GM18526 (cell line): ENCODE results near the gene KCNMA1.

Experiments used
- POLR2A ChIP-seq: IDR thresholded peaks from 3 replicates; pipeline ENCODE4 v1.6.1; 2011; ENCODE audit not compliant: insufficient read length; ENCODE audit errors: extremely low read depth

KCNMA1 gene

GRCh38 chr10:77446700-77447099 lies 190.9 kb downstream of the KCNMA1 start:
- no peak for TF ChIP-seq POLR2A

GRCh38 chr10:77445547-77445946 lies 192.1 kb downstream of the KCNMA1 start:
- no peak for TF ChIP-seq POLR2A

GRCh38 chr10:77444041-77444440 lies 193.6 kb downstream of the KCNMA1 start:
- TF ChIP-seq POLR2A, result no peak

GRCh38 chr10:77442699-77443189 lies 194.9 kb downstream of the KCNMA1 start:
- no peak for TF ChIP-seq POLR2A

DNA sequence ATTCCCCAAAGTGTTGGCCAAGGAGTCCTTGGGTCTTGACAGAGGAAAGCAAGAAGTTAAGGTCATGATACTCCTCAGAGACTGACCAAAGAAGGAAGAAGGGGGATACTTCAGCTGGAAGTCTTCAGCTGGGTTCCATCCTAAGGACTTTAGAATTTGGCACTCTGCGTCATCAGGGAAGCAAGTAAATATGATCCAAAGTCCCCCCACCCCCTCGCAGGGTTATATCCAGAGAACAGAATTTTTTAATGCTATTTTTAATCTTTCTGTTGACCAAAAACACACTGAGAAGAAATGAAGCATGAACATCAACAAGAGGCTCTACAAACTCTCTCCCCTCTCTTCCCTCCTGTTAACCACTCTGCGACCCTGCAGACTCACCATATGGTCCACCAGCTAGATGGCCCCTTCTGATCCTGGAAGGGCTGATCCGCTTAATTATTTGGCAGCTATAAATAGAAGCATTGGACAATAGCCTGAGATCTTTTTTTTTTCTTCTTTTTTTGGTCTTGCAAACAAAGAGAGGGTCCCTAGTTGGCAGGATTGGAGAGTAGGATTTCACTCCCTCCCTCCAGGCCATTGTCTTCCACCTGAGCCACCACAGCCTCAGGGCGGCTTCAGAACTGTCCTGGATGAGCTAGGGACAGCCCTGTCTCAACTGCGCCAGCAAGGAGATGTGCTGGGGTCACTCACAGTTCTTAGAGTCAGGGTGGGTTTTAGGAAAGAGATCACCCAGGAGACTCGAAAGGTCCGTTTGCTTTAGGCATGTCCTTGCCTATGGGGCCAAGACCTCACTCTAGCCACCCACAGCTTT lies 196.0 kb downstream of the KCNMA1 start:
- no peak for TF ChIP-seq POLR2A

DNA sequence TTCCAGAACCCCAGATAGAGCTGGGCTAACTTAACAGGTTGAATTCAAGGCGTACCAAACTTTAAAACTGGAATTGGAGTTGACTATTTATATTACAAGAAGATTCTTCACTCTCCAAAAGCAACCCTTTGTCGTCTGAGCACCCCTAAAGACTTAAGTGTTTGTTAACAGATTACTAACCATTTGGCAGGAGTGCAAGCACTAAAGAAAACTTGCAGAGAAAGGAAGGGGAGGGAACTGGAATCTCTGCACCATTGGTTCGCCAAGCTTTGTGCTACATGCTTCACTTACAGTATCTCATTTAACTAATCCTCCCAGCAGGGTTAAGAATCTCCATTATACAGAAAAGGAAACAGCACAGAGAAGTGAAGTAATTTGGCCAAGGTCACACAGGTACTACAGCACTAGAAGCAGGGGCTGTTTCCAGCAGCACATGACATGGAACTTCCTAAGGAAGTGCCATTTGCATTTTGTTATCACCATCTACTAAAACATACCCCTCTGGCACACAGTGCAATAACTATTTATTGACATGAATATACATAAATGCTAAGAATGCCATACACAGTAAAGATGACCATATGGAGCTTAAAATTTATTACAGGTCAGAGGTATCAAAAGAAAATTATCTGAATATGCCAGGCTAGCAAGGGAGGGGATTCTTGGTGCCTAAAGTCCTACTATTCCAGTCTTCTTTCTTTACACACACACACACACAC lies 201.2 kb downstream of the KCNMA1 start:
- no peak for TF ChIP-seq POLR2A

GRCh38 chr10:77433546-77433945 lies 204.1 kb downstream of the KCNMA1 start:
- TF ChIP-seq POLR2A, result no peak

- no peak for TF ChIP-seq POLR2A
Measured at GRCh38 chr10:77431980-77432797, 205.4 kb downstream of the KCNMA1 start.

- TF ChIP-seq POLR2A, result no peak
Measured at GRCh38 chr10:77431209-77431611, 206.4 kb downstream of the KCNMA1 start.

DNA sequence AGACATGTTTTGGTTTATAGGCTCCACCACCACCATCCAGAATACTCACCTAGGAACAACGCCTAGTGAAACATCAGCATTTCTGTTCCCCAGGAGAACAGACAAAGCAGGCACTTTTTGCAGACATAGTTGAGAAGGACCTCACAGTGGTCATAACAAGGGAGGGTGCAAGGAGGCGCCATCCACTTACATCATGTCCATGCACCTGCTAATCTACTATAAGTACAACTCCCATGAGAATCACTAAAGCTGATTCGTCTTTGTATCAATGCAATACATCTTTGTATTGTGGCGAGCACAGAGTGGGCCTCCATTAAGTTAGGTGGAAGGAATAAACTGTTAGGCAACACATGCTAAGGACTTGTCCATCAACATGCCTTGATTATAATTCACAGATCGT lies 207.1 kb downstream of the KCNMA1 start:
- TF ChIP-seq POLR2A, result no peak

DNA sequence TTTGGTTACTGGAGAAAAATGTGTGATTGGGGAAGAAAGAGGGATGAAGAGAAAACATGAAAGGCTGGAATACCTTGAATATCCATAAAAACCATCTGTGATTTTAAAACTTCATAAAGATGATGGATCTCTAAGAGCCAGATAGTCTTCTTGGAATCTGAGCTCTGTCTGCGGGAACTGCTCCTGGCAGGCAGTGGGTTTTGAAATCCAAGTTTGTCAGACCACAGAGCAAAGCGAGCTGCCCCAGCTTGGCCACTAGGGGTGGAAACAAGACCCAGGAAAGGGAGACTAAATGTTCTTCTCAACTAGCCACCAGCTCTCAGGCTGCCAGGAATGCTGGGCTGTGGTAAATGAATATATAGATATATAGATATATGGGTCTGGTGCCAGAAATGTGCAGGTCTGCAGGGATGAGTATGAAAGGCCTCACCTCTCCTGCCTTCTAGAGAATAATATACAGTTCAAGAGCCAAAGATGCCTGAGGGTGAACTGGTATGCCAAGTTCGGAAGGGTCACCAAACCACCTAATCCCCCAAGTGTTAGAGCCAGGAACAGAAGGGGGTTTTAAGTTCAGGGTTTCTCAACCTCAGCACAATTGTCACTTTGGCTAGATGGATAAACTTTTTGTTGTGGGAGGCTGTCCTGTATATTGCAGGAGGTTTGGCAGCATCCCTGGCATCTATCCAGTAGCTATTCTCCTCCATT lies 208.8 kb downstream of the KCNMA1 start:
- no peak for TF ChIP-seq POLR2A

- TF ChIP-seq POLR2A, result no peak
Measured at GRCh38 chr10:77424257-77424656, 213.4 kb downstream of the KCNMA1 start.

GRCh38 chr10:77422491-77423338 lies 214.9 kb downstream of the KCNMA1 start:
- TF ChIP-seq POLR2A, result no peak

- TF ChIP-seq POLR2A, result no peak
Measured at GRCh38 chr10:77421591-77421990, 216.0 kb downstream of the KCNMA1 start.
